ENCODE measurements around the gene NRXN2. TPM values are rescaled to one million over a fixed set of nuclear protein-coding genes. Genes with fewer than 3 reads are reported as not detected.

Gene NRXN2
- total RNA-seq, 4 donors from 2014 or later: 1.6 to 4.2 (median 3.0) TPM

DNA sequence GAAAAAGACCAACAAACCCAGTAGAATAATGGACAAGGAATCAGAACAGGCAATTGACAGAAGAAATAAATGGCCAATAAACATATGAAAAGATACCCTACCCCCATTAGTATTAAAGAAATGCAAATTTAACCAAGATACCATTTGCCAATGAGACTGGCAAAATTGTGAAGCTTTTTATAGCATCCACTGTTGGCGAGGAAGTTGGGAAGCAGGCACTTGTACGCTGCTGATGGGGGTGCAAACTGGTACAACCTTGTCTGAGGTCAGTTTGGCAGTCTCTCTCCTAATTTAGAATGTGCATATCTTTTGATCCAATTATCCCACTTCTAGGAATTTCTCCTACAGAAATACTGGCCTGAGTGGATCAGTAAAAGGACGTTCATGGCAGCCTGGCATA, 8.6 kb upstream of the NRXN2 start:
- Histone ChIP-seq H3K27ac (no peak overlapping the region), H3K36me3 (no peaks in the 10 kb centered on the region)
- TF ChIP-seq POLR2A (IDR thresholded peaks at IDR 0.05): no peak
- no peak for TF ChIP-seq CTCF (IDR thresholded peaks at IDR 0.05)

DNA sequence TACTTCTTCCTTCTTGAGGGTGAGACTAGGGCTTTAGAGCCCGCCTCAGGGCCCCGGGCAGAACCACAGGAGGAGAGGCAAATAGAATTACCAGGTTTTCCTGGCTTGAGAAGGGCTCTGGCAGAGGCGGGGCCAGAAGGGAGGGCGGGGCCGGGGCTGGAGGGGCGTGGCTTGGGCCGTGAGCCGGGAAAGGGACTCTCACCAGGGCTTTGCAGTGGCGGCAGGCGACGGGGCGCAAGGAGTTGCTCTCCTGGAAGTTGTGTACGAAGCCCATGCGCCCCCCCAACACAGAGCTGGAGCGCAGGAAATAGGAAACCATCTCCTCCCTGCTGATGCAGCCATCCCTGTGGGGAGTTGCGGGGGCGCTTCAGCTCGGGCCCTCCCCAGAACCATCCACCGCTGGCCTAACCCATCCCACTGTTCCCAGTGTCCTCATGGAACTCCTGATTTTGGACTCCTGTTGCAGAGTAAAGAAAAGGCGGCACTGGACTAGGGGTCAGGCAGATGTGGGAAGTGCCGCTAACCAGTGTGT, 6.9 kb upstream of the NRXN2 start:
- Histone ChIP-seq H3K27me3 (no peaks in the 10 kb centered on the region), H3K36me3 (no peaks in the 10 kb centered on the region), H3K4me3 (no peak overlapping the region), H3K27ac (no peak overlapping the region), H3K9me3 (no peaks in the 10 kb centered on the region), H3K4me1 (no peaks in the 10 kb centered on the region)
- peak in 2 of 3 donors; percentile 69 to 73 for DNase-seq
- no peak for TF ChIP-seq CTCF (IDR thresholded peaks at IDR 0.05)
- no peak for TF ChIP-seq POLR2A (IDR thresholded peaks at IDR 0.05)

More for the DNA sequence above, 8.6 kb upstream of the NRXN2 start:
- H3K4me3 ChIP-seq: no peak overlapping the region
- H3K4me1 ChIP-seq: no peaks in the 10 kb centered on the region
- H3K9me3 ChIP-seq: no peaks in the 10 kb centered on the region
- no peak for DNase-seq
- no peaks in the 10 kb centered on the region for H3K27me3 ChIP-seq

- H3K9me3 ChIP-seq: no peaks in the 10 kb centered on the region
- H3K36me3 ChIP-seq: no peaks in the 10 kb centered on the region
- H3K27ac ChIP-seq: no peak overlapping the region
- TF ChIP-seq POLR2A (IDR thresholded peaks at IDR 0.05) (no peak), CTCF (IDR thresholded peaks at IDR 0.05) (no peak)
- H3K4me3 ChIP-seq: no peak overlapping the region
- peaks cover 0 to under 1% (median 0%) of the 10 kb centered on the region in 4 donors for H3K4me1 ChIP-seq
- no peak for DNase-seq
- H3K27me3 ChIP-seq: no peaks in the 10 kb centered on the region
Measured at GRCh38 chr11:64728757-64729365, 5.9 kb upstream of the NRXN2 start.

DNA sequence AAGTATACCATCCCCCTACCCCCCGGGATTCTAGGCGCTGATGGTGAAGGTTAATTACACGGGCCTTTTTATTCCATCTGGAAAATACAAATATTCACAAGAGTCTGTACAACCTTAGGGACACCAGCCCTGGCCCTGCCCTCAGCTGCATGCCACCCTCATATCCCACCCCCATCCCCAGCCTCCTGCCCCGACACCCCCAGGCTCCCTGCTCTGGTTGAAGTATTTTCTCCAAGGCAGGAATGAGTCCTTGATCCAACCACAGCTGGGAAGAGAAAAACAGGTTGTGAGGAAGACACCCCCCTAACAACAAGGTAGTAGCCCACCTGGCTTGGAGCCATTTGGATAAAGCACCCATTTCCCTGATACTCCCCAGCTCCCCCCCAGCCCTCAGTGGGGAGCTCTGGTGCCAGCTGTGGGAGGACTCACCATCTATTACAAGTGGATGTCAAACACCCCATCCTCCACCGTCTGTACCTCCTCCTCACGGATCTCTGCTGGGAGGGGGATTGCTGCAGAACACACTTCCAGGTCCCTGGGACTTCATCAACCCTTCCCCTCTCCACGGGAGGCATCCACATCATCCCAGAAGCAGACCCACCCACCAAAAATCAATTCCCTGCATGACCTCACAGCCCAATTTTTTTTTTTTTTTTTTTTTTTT, 4.0 kb upstream of the NRXN2 start:
- Histone ChIP-seq H3K4me1 (peaks cover 0 to 12% (median 0%) of the 10 kb centered on the region in 4 donors), H3K27ac (no peak overlapping the region), H3K9me3 (no peaks in the 10 kb centered on the region), H3K27me3 (peaks cover 0 to 5% of the 10 kb centered on the region in 2 donors), H3K4me3 (no peak overlapping the region), H3K36me3 (no peaks in the 10 kb centered on the region)
- DNase-seq: no peak
- TF ChIP-seq POLR2A (IDR thresholded peaks at IDR 0.05) (no peak), CTCF (IDR thresholded peaks at IDR 0.05) (no peak)

DNA sequence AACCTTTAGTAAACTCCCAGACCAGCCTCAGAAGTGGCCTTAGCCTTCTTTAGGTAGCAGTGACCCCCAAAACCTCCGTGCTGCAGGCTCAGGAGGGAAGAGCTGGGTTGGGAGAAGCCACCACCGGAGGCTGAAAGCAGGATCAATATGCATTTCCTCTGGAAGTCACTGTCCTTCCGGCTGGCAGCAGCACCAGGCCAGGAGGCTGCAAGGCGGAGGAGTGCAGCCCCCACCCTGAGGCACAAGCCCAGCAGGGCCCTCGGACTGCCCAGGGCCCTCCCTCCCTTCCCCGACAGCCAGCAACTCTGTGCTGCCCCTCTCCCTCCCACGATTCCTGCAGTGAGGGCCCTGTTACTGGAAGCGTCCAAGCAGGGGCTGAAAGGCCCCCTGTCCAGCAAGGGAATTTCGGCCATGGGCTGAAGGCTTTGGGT, 3.2 kb upstream of the NRXN2 start:
- TF ChIP-seq CTCF (IDR thresholded peaks at IDR 0.05): no peak
- DNase-seq: no peak
- H3K27ac ChIP-seq: no peak overlapping the region

More for the DNA sequence above, 3.2 kb upstream of the NRXN2 start:
- peaks cover 0 to 12% (median 0%) of the 10 kb centered on the region in 4 donors for H3K4me1 ChIP-seq
- no peak overlapping the region for H3K4me3 ChIP-seq
- H3K9me3 ChIP-seq: no peaks in the 10 kb centered on the region
- H3K36me3 ChIP-seq: no peaks in the 10 kb centered on the region
- H3K27me3 ChIP-seq: peaks cover 0 to 5% of the 10 kb centered on the region in 2 donors
